HEK293 (cell line): ENCODE measurements around the gene USP36.

Experiments
- ATF2 ChIP-seq: fragments of 450-650 bp; formaldehyde crosslinking; IDR thresholded peaks from 2 replicates; pipeline ENCODE4 v1.5.1; 2016; ENCODE audit warnings: missing biosample characterization, missing genetic modification characterization, low read depth
- HIC1 ChIP-seq: fragments of 450-650 bp; formaldehyde crosslinking; IDR thresholded peaks from 2 replicates; pipeline ENCODE4 v1.5.1; 2016; ENCODE audit warnings: missing biosample characterization, missing genetic modification characterization
- SP2 ChIP-seq: fragments of 450-650 bp; formaldehyde crosslinking; IDR thresholded peaks from 2 replicates; pipeline ENCODE4 v1.5.1; 2016; ENCODE audit warnings: missing biosample characterization, missing genetic modification characterization
- SP7 ChIP-seq: fragments of 450-650 bp; formaldehyde crosslinking; IDR thresholded peaks from 2 replicates; pipeline ENCODE4 v1.5.1; 2016; ENCODE audit warnings: missing biosample characterization, missing genetic modification characterization
- ZBTB21 ChIP-seq: fragments of 450-650 bp; formaldehyde crosslinking; IDR thresholded peaks from 2 replicates; pipeline ENCODE4 v1.5.1; 2017; ENCODE audit warnings: missing biosample characterization, missing genetic modification characterization
- ZBTB26 ChIP-seq: fragments of 450-650 bp; formaldehyde crosslinking; optimal IDR thresholded peaks from 2 replicates; pipeline ENCODE3; 2016; ENCODE audit warnings: missing biosample characterization, mild to moderate bottlenecking, missing genetic modification characterization
- ZFP69B ChIP-seq: fragments of 450-650 bp; formaldehyde crosslinking; IDR thresholded peaks from 2 replicates; pipeline ENCODE4 v1.5.1; 2016; ENCODE audit warnings: missing biosample characterization, missing genetic modification characterization
- ZIC2 ChIP-seq: fragments of 450-650 bp; formaldehyde crosslinking; IDR thresholded peaks from 2 replicates; pipeline ENCODE4 v1.5.1; 2016; ENCODE audit warnings: missing biosample characterization, missing genetic modification characterization
- ZNF18 ChIP-seq: fragments of 450-650 bp; formaldehyde crosslinking; IDR thresholded peaks from 2 replicates; pipeline ENCODE4 v1.5.1; 2016; ENCODE audit warnings: missing biosample characterization, missing genetic modification characterization
- ZNF2 ChIP-seq: fragments of 450-650 bp; formaldehyde crosslinking; IDR thresholded peaks from 2 replicates; pipeline ENCODE4 v1.5.1; 2016; ENCODE audit warnings: missing biosample characterization, missing genetic modification characterization
- ZNF211 ChIP-seq: fragments of 450-650 bp; formaldehyde crosslinking; IDR thresholded peaks from 2 replicates; pipeline ENCODE4 v1.5.1; 2016; ENCODE audit warnings: low read depth, missing biosample characterization, missing genetic modification characterization
- ZNF280D ChIP-seq: fragments of 450-650 bp; formaldehyde crosslinking; IDR thresholded peaks from 2 replicates; pipeline ENCODE4 v1.5.1; 2016; ENCODE audit warnings: missing biosample characterization, missing genetic modification characterization
- ZNF366 ChIP-seq: fragments of 450-650 bp; formaldehyde crosslinking; conservative IDR thresholded peaks from 2 replicates; pipeline ENCODE4 v1.5.1; 2016; ENCODE audit warnings: missing biosample characterization, missing genetic modification characterization
- ZNF426 ChIP-seq: fragments of 450-650 bp; formaldehyde crosslinking; IDR thresholded peaks from 2 replicates; pipeline ENCODE4 v1.5.1; 2017; ENCODE audit warnings: missing biosample characterization, missing genetic modification characterization, mild to moderate bottlenecking, inconsistent platforms, moderate library complexity
- TF ChIP-seq, protein P1 (sequence below): fragments of 450-650 bp; formaldehyde crosslinking; IDR thresholded peaks from 2 replicates; pipeline ENCODE4 v1.5.1; 2016; ENCODE audit warnings: missing biosample characterization, missing genetic modification characterization

The USP36 gene

DNA sequence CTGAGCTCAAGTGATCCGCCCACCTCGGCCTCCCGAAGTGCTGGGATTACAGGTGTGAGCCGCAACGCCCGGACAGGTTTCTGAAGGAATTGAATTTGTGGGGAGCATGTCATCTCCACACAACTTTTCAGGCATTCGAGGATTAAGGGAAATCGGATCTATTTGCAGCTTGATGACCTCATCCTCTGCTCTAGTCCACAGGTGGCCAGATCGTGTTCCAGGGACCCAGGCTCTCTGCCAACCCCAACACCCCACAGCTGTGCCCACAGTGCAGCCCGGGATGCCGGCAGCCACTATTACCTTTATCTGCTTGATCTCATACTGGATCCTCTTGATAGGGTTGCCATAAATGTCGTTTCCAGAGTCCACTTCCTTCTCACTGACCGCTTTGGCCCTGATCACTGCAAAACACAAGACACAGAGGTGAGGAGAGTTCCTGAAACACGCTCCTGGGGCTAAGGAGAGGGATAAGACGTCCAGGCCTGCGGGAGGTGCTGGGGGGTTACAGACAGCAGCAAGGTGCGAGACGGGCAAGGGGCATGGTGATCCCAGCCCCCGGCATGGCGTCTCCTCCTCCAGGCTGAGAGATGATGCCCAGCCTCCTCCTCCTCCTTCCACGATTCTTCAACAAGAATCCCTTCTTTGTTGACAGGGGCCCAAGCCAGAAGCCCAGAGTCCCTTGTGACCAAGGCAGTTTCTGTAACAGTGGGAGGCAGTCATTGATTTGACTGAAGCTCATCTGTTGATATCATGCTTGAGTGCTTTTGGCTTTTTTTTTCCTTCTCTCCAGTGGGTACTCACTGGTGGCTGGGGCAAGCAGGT lies 33.1 kb upstream of the USP36 start (continued):
- peak; percentile 93 for TF ChIP-seq ATF2 (tag by site-specific recombination)
- no peak for TF ChIP-seq SP2 (tag by site-specific recombination)
- TF ChIP-seq, protein P1, sequence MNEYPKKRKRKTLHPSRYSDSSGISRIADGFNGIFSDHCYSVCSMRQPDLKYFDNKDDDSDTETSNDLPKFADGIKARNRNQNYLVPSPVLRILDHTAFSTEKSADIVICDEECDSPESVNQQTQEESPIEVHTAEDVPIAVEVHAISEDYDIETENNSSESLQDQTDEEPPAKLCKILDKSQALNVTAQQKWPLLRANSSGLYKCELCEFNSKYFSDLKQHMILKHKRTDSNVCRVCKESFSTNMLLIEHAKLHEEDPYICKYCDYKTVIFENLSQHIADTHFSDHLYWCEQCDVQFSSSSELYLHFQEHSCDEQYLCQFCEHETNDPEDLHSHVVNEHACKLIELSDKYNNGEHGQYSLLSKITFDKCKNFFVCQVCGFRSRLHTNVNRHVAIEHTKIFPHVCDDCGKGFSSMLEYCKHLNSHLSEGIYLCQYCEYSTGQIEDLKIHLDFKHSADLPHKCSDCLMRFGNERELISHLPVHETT = peak; percentile 70; the same call in 1 of the 2 replicates
- TF ChIP-seq ZNF426 = no peak
- peak; percentile 76 for TF ChIP-seq ZNF366 (tag by site-specific recombination)
- peak; percentile 90 for TF ChIP-seq ZIC2 (tag by site-specific recombination)
- TF ChIP-seq ZNF280D (tag by site-specific recombination) = no peak
- TF ChIP-seq ZFP69B (tag by site-specific recombination) = peak; percentile 72; the same call in 1 of the 2 replicates
- peak; percentile 76; the same call in 1 of the 2 replicates for TF ChIP-seq ZBTB21 (tag by site-specific recombination)
- no peak for TF ChIP-seq ZNF18 (tag by site-specific recombination)
- peak; percentile 95 for TF ChIP-seq HIC1 (tag by site-specific recombination)
- TF ChIP-seq SP7 = peak; percentile 68
- no peak for TF ChIP-seq ZBTB26
- no peak for TF ChIP-seq ZNF211 (tag by site-specific recombination)
- TF ChIP-seq ZNF2 = 0 out of 2 replicates have a peak, but pooled peaks have one; percentile 28
